Testis (tissue), 3 donors: Measurements from ENCODE around the gene PSRC1. TPM values are rescaled to one million over a fixed set of nuclear protein-coding genes. Genes with fewer than 3 reads are reported as not detected.
A peak's percentile ranks its signal among the peaks of the same experiment; 100 is the strongest.

Experiments
- DNase-seq: peaks from one replicate; pipeline ENCODE4 v3.0.0-alpha.2; 2019
- H3K27ac ChIP-seq, 2 donors: fragments of 200-600 bp; sonication (generic); one replicate each; pipeline ENCODE4 v1.5.1; 2019
- H3K27me3 ChIP-seq: fragments of 200-600 bp; sonication (generic); one replicate; pipeline ENCODE4 v1.5.1; 2019
- H3K36me3 ChIP-seq: fragments of 200-600 bp; sonication (generic); one replicate; pipeline ENCODE4 v1.5.1; 2017; ENCODE audit warnings: low read depth; ENCODE audit errors: missing control alignments
- H3K4me1 ChIP-seq: fragments of 200-600 bp; sonication (generic); one replicate; pipeline ENCODE4 v1.5.1; 2019
- H3K4me3 ChIP-seq, 2 donors: fragments of 200-600 bp; sonication (generic); one replicate each; pipeline ENCODE4 v1.5.1; 2017 to 2019
- H3K9me3 ChIP-seq: fragments of 200-600 bp; sonication (generic); one replicate; pipeline ENCODE4 v1.5.1; 2017
- POLR2A ChIP-seq: fragments of 450-650 bp; IDR thresholded peaks from one replicate; pipeline ENCODE4 v1.6.1; 2017; ENCODE audit warnings: antibody characterized with exemption, mild to moderate bottlenecking, moderate library complexity
- WGBS, 2 donors: methylation state at CpG; one replicate each; pipeline ENCODE4 v1.1.5; 2018; 5-methylcytosine and 5-hydroxymethylcytosine counted together
- intact Hi-C: fragments of 100-400 bp; cut with DNase I; formaldehyde crosslinking; loops from one replicate; pipeline ENCODE4 v1.15.1; 2023; ENCODE audit warnings: low total_unique reads
- polyA plus RNA-seq: library from polyadenylated mRNA; stranded (reverse); fragments of 350-450 nt; fragmentation: Illumina TruSeq; extraction: RNeasy Lipid Tissue Mini Kit (QIAGEN cat#74804); gene quantifications from one replicate; pipeline ENCODE4 v1.2.3, GENCODE V29; 2014; ENCODE audit warnings: low read depth, low replicate concordance; ENCODE audit not compliant: insufficient read depth
- total RNA-seq, 2 donors: library from RNA; depleted of rRNA; stranded (reverse); fragments of >200 nt; gene quantifications; one replicate each; pipeline ENCODE4 v1.2.3, GENCODE V29; 2016
- TF ChIP-seq, protein P1 (sequence below), 3 experiments: fragments of 450-650 bp in 2 of 3; fragments of 200-600 bp in 1 of 3; sonication (generic) in 1 of 3; IDR thresholded peaks; one replicate each; pipeline ENCODE4 v1.5.1; 2016 to 2019; ENCODE audit warnings: antibody characterized with exemption in 3 of 3, mild to moderate bottlenecking in 2 of 3, moderate library complexity in 1 of 3

Gene PSRC1
- total and polyA plus RNA-seq, 3 donors from 2014 or later, result 24.0 to 48.9 (median 34.0) TPM

DNA sequence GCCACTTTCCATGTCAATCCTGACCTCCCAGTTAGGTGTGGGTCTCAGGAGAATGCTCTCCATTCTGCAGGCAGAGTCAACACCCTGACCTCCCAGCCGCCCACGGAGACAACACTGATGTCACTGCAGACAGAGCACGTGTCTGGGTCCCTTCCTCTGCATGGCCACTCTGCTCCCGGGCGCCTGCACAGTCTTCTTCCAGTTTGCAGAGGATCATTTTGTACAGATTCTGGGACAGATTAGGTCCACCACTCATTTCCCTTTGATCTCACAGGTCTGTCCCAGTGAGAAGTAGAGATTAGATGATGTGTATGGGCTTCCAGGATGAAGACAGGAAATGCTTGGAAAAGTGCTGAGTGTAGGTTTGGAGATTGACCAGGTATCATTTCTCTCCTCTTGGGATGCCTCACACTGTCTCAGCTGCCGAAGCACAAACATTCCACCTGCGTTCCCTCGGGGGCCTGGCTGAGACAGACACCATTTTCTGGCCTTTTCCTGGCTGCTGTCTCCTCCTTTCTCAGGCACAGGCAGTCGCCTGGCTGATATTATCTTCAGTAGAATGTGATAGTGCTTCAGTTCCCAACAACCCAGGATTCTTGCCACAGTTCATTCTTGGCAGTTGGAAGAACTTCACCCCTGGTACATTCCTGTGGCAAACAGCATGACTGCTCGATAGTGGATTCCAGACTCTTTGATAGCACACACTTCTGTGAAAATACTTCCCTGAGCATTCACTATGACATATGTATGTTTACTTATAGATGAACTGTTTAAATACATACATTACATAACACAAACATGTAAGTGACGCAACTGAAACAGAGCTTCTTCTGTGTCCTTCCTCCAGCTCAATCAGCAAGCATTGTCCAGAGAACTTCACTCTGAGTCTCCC lies 16.0 kb upstream of the PSRC1 start:
- intact Hi-C loops, result no loop called here
- no peaks in the 10 kb centered on the region for H3K27me3 ChIP-seq
- 27 to 37% methylated on average over 10 to 11 of the region's 11 CpGs for WGBS, 2 donors
- peaks cover 45% of the 10 kb centered on the region for H3K4me1 ChIP-seq
- DNase-seq, result peak; percentile 84
- no peaks in the 10 kb centered on the region for H3K9me3 ChIP-seq
- peak overlapping the region; percentile 87 to 89 for H3K27ac ChIP-seq
- no peak overlapping the region for H3K4me3 ChIP-seq
- TF ChIP-seq, protein P1, sequence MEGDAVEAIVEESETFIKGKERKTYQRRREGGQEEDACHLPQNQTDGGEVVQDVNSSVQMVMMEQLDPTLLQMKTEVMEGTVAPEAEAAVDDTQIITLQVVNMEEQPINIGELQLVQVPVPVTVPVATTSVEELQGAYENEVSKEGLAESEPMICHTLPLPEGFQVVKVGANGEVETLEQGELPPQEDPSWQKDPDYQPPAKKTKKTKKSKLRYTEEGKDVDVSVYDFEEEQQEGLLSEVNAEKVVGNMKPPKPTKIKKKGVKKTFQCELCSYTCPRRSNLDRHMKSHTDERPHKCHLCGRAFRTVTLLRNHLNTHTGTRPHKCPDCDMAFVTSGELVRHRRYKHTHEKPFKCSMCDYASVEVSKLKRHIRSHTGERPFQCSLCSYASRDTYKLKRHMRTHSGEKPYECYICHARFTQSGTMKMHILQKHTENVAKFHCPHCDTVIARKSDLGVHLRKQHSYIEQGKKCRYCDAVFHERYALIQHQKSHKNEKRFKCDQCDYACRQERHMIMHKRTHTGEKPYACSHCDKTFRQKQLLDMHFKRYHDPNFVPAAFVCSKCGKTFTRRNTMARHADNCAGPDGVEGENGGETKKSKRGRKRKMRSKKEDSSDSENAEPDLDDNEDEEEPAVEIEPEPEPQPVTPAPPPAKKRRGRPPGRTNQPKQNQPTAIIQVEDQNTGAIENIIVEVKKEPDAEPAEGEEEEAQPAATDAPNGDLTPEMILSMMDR (IDR thresholded peaks at IDR 0.05), result no peak
- TF ChIP-seq POLR2A, result no peak
- no peaks in the 10 kb centered on the region for H3K36me3 ChIP-seq

DNA sequence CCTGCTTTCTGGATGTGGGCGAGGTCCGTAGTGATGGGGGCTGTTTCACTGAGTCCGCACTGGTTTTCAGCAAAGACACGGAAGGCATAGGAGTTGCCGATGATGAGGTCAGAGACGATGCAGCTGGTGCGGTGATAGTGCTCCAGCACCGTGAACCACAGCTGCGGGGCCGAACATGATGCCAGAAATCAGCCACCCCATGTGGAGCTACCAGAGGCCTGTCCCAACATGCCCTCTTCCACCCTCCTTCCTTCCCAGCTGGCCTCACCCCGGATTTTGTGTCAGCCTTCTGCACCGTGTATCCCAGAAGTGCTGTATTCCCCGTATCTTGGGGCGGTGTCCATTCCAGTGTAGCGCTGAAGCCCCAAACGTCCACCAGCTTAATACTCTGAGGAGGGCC lies 13.8 kb upstream of the PSRC1 start:
- intact Hi-C loops, result no loop called here
- H3K36me3 ChIP-seq, result no peaks in the 10 kb centered on the region
- no peak for DNase-seq
- peak overlapping the region in 1 of 2 donors; percentile 89 for H3K27ac ChIP-seq
- peaks cover 40% of the 10 kb centered on the region for H3K4me1 ChIP-seq
- TF ChIP-seq, protein P1 (IDR thresholded peaks at IDR 0.05), result no peak
- no peak for TF ChIP-seq POLR2A
- WGBS, 2 donors, result 95 to 96% methylated on average over 15 to 16 of the region's 16 CpGs
- H3K4me3 ChIP-seq, result no peak overlapping the region
- H3K9me3 ChIP-seq, result no peaks in the 10 kb centered on the region
- H3K27me3 ChIP-seq, result no peaks in the 10 kb centered on the region

DNA sequence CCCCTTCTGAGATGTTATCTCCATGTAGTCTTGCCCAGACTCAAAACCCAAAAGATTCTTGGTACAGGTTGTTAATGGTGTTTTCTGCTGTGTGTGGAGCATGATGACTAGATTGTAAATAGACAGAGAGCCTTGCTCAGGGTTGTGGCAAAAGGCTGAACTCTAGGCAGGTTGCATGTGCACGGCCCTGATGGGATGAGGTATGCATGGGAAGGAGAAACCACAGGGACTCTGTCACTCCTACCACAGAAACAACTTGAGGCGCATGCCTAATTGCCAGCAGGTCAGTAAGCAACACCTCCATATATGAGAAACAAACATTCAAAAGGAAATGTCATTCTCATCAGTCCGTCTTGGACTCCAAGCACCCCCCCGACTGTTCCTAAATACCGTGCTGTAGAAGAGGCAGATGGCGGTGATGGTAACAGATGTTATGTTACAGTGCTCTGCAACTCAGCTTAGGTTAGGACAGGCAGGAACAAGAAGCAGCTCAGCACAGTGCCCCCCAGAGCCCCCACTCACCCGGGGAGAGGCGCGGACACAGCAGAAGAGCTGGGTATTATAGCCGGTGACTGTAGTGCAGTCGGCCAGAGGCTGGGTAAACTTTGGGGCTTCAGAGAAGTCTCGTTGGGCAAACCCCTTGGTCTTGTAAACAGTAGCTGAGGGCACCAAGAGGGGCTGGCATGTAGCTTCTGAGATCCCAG lies 12.9 kb upstream of the PSRC1 start:
- Histone ChIP-seq H3K27me3 (no peaks in the 10 kb centered on the region), H3K4me3 (no peak overlapping the region), H3K36me3 (no peaks in the 10 kb centered on the region), H3K27ac (no peak overlapping the region), H3K4me1 (peaks cover 37% of the 10 kb centered on the region), H3K9me3 (no peaks in the 10 kb centered on the region)
- no peak for TF ChIP-seq POLR2A
- TF ChIP-seq, protein P1 (IDR thresholded peaks at IDR 0.05), result no peak
- 80 to 84% methylated on average over 12 of the region's 12 CpGs for WGBS, 2 donors
- no peak for DNase-seq
- intact Hi-C loops, result no loop called here

DNA sequence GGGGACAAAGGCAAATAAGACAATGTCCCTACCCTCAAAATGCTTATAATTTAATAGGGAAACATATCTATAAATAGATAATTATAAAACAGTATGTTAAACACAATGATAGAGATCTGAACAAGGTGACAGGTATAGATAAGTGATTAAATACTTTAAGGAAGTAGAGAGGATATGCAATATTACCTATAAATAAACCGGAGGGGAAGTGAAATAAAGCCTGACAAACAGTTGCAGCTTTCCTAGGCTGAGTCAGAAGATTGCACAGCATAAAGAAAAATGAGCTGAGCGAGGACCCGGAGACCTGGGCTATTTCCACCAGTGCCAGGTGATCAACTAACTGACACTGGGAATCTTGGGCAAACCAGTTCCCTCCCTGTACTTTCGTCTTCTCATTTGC lies 11.5 kb upstream of the PSRC1 start:
- TF ChIP-seq, protein P1 (IDR thresholded peaks at IDR 0.05), result no peak
- no peak for TF ChIP-seq POLR2A
- Histone ChIP-seq H3K9me3 (no peaks in the 10 kb centered on the region), H3K4me1 (peaks cover 24% of the 10 kb centered on the region), H3K27me3 (no peaks in the 10 kb centered on the region), H3K27ac (no peak overlapping the region), H3K4me3 (no peak overlapping the region), H3K36me3 (no peaks in the 10 kb centered on the region)
- 90% methylated on average over 4 of the region's 4 CpGs for WGBS, 2 donors
- no peak for DNase-seq
- intact Hi-C loops, result loop anchor here (5.0 kb wide), 1 partner anchor 1757 kb away; no protein-coding TSS in a partner anchor
